HEK293 (cell line): ENCODE measurements around the gene TMEM45B.
"Not testable (repeated sequence)": the region's sequence is repeated elsewhere in the genome, so short reads cannot be mapped to it uniquely, and the experiment has no call there.

ENCODE experiments used
- CTCF ChIP-seq: fragments of 450-650 bp; formaldehyde crosslinking; IDR thresholded peaks from 2 replicates; pipeline ENCODE4 v1.5.1; 2016; ENCODE audit warnings: missing biosample characterization, missing genetic modification characterization
- GLI4 ChIP-seq: fragments of 450-650 bp; formaldehyde crosslinking; IDR thresholded peaks from 2 replicates; pipeline ENCODE4 v1.5.1; 2016; ENCODE audit warnings: missing biosample characterization, missing genetic modification characterization
- HOXD13 ChIP-seq: sonication (generic); formaldehyde crosslinking; IDR thresholded peaks from 2 replicates; pipeline ENCODE4 v1.8.0; 2022; ENCODE audit warnings: missing genetic modification reagents, borderline replicate concordance
- TRIM28 ChIP-seq: IDR thresholded peaks from 2 replicates; pipeline ENCODE4 v1.6.1; 2011; ENCODE audit warnings: low read length, control low read depth, borderline replicate concordance
- YY1 ChIP-seq: fragments of 450-650 bp; formaldehyde crosslinking; IDR thresholded peaks from 2 replicates; pipeline ENCODE4 v1.5.1; 2018; ENCODE audit warnings: missing biosample characterization, missing genetic modification characterization
- ZBTB21 ChIP-seq: fragments of 450-650 bp; formaldehyde crosslinking; IDR thresholded peaks from 2 replicates; pipeline ENCODE4 v1.5.1; 2017; ENCODE audit warnings: missing biosample characterization, missing genetic modification characterization
- ZNF133 ChIP-seq: fragments of 450-650 bp; formaldehyde crosslinking; IDR thresholded peaks from 2 replicates; pipeline ENCODE4 v1.5.1; 2016; ENCODE audit warnings: missing biosample characterization, missing genetic modification characterization
- ZNF214 ChIP-seq: fragments of 450-650 bp; formaldehyde crosslinking; IDR thresholded peaks from 2 replicates; pipeline ENCODE4 v1.5.1; 2017; ENCODE audit warnings: missing biosample characterization, mild to moderate bottlenecking, missing genetic modification characterization, borderline replicate concordance
- ZNF24 ChIP-seq: fragments of 450-650 bp; formaldehyde crosslinking; IDR thresholded peaks from 2 replicates; pipeline ENCODE4 v1.5.1; 2016; ENCODE audit warnings: missing biosample characterization, missing genetic modification characterization
- ZNF600 ChIP-seq: fragments of 450-650 bp; formaldehyde crosslinking; IDR thresholded peaks from 2 replicates; pipeline ENCODE4 v1.5.1; 2016; ENCODE audit warnings: missing biosample characterization, missing genetic modification characterization
- ZNF785 ChIP-seq: fragments of 450-650 bp; formaldehyde crosslinking; IDR thresholded peaks from 2 replicates; pipeline ENCODE4 v1.5.1; 2016; ENCODE audit warnings: missing biosample characterization, missing genetic modification characterization
- ZNF830 ChIP-seq: fragments of 450-650 bp; IDR thresholded peaks from 2 replicates; pipeline ENCODE4 v1.5.0; 2018; ENCODE audit warnings: missing biosample characterization, missing genetic modification characterization, low read depth, mild to moderate bottlenecking, moderate library complexity
- TF ChIP-seq, protein P1 (sequence below): fragments of 450-650 bp; formaldehyde crosslinking; IDR thresholded peaks from 2 replicates; pipeline ENCODE4 v1.5.1; 2016; ENCODE audit warnings: missing biosample characterization, missing genetic modification characterization

DNA sequence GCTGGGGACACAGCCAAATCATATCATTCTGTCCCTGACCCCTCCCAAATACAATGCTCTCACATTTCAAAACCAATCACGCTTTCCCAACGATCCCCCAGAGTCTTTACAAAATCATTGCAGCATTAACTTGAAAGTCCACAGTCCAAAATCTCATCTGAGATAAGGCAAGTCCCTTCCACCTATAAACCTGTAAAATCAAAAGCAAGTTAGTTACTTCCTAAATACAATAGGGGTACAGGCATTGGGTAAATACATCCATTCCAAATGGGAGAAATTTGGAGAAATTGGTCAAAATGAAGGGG, 29.6 kb upstream of the TMEM45B start:
- not testable (repeated sequence) for TF ChIP-seq ZNF830 (tag by site-specific recombination); TRIM28; GLI4 (tag by site-specific recombination); CTCF; ZNF214 (tag by site-specific recombination); ZNF785; ZNF24 (tag by site-specific recombination); ZNF133 (tag by site-specific recombination); ZBTB21 (tag by site-specific recombination); HOXD13 (CRISPR knock-in tag); YY1 (tag by site-specific recombination); ZNF600 (tag by site-specific recombination)
- TF ChIP-seq, protein P1, sequence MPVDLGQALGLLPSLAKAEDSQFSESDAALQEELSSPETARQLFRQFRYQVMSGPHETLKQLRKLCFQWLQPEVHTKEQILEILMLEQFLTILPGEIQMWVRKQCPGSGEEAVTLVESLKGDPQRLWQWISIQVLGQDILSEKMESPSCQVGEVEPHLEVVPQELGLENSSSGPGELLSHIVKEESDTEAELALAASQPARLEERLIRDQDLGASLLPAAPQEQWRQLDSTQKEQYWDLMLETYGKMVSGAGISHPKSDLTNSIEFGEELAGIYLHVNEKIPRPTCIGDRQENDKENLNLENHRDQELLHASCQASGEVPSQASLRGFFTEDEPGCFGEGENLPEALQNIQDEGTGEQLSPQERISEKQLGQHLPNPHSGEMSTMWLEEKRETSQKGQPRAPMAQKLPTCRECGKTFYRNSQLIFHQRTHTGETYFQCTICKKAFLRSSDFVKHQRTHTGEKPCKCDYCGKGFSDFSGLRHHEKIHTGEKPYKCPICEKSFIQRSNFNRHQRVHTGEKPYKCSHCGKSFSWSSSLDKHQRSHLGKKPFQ (tag by site-specific recombination) = not testable (repeated sequence)
